LNCAP (cell line): ENCODE data around the gene CD99L2.

Experiments
- TF ChIP-seq, protein P1 (sequence below): fragments of 450-650 bp; IDR thresholded peaks from 2 replicates; pipeline ENCODE4 v1.5.1; 2017; ENCODE audit warnings: mild to moderate bottlenecking

The CD99L2 gene

DNA sequence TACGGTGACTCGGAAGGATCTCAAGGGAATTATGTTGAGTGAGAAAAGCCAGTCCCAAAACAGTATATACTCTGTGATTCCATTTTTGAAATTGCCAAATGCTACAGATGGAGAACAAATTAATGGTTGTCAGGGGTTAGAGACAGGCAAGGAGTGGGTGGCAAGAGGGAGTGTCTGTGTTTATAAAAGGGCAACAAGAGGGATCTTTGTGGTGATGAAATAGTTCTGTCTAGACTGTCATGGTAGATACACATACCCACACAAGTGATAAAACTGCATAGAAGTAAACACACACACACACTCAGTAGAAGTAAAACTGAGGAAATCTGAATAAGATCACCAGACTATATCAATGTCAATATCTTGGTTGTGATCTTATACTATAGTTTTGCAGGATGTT is 92.7 kb downstream of the CD99L2 start:
- TF ChIP-seq, protein P1, sequence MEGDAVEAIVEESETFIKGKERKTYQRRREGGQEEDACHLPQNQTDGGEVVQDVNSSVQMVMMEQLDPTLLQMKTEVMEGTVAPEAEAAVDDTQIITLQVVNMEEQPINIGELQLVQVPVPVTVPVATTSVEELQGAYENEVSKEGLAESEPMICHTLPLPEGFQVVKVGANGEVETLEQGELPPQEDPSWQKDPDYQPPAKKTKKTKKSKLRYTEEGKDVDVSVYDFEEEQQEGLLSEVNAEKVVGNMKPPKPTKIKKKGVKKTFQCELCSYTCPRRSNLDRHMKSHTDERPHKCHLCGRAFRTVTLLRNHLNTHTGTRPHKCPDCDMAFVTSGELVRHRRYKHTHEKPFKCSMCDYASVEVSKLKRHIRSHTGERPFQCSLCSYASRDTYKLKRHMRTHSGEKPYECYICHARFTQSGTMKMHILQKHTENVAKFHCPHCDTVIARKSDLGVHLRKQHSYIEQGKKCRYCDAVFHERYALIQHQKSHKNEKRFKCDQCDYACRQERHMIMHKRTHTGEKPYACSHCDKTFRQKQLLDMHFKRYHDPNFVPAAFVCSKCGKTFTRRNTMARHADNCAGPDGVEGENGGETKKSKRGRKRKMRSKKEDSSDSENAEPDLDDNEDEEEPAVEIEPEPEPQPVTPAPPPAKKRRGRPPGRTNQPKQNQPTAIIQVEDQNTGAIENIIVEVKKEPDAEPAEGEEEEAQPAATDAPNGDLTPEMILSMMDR: no peak

DNA sequence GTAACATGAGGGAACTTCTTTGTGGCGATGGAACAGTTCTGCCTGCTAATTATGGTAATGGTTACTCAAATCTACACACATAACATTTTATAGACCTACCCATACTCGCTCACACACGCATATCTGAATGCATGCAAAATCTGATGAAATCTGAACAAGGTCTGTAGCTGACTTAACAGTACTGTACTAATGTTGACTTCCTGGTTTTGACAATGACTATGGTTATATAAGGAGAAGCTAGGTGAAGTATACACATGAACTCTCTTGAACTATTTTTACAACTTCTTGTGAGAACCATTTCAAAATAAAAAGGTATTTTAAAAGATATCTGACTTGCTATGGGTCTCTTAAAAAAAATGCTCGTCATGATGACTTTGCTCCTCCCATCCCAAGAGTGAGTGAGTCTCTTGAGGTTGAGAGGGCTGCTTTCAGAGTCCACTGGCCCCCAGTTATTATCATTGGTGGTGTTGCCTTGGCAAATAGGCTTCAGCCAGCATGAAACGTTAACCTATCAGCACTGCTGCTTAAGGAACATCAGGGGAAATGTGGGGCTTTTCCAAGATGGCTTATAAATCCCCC is 105.4 kb downstream of the CD99L2 start:
- TF ChIP-seq, protein P1: no peak

DNA sequence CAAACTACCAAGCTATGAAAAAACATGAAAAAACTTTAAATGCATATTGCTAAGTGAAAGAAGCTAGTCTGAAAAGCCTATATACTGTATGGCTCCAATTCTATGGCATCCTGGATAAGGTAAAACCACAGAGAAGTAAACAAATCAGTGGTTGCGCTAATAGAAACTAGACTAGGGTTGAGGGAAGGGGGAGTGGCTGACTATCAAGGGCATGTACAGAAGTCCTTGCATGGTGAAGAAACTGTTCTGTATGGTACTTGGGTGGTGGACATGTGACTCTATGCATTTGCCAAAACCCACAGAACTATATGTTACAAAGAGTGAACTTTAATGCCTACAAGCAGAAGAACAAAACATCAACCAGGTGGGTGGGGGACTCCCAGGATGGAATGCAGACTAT is 108.4 kb downstream of the CD99L2 start:
- TF ChIP-seq, protein P1: no peak

DNA sequence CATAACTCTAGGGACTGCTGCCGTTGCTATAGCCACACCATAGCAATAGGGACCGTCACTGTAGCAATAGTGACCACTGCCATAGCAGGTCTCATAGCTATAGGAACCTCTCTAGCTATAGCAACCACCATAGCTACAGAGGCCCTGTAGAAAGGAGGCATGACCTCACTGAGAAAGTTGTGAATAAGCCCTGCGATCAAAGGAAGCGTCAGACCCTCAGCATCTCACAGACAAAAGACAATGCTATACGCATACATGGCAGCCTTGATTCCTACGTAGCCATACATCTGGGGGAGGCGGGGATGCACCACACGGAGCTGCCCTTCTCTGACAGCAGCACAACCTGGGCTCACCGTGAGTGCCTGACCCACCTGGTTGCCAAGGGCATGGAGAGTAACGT is 116.8 kb downstream of the CD99L2 start:
- TF ChIP-seq, protein P1: no peak

DNA sequence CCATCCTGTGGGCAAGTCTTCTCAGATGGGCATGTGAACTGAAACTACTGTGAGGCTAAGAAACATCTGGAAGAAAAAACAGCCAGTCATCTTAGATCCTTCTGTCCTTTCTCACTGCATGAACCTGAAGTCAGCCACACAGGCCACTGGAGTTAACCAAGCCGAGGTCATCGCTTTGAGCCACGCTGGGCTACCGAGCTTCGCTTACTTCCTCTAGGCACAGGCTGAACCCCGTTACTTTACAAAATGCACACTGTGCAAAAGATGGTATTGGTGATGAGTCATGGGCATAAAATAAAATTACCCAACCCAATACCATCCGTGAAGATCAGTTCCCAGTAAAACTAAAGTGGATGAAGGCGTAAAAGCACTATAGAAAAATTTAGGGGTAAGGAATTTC is 119.1 kb downstream of the CD99L2 start:
- TF ChIP-seq, protein P1: no peak

DNA sequence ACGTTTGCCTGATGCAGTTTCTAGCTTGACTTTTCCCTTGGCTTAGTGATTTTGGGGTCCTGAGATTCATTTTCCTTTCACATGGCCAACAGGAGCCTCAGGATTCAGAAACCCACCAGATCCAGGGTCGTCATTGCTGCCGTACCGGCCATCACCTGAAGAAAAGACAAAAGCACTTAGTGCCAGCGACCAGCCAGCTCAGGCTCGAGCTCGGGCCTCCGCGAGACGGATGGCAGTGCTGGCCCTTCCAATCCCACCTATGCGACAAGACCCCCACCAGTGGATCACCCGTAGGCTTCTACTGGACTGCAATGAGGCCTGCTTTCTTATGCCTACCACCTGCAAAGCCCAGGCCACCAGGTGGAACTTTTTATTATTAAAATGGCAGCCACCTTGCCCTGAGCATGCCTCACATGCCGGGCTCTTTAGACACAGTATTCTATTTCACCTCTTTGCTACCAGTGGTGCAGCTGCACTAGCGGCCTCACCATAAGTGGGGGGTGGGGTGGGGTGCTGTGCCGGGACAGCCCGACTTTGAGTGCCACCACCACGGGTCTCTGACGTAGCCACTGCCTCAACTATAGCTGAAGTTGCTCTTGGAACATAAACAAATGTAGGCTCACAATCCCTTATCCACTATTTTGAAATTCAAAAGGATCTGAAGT is 121.0 kb downstream of the CD99L2 start:
- TF ChIP-seq, protein P1: no peak

DNA sequence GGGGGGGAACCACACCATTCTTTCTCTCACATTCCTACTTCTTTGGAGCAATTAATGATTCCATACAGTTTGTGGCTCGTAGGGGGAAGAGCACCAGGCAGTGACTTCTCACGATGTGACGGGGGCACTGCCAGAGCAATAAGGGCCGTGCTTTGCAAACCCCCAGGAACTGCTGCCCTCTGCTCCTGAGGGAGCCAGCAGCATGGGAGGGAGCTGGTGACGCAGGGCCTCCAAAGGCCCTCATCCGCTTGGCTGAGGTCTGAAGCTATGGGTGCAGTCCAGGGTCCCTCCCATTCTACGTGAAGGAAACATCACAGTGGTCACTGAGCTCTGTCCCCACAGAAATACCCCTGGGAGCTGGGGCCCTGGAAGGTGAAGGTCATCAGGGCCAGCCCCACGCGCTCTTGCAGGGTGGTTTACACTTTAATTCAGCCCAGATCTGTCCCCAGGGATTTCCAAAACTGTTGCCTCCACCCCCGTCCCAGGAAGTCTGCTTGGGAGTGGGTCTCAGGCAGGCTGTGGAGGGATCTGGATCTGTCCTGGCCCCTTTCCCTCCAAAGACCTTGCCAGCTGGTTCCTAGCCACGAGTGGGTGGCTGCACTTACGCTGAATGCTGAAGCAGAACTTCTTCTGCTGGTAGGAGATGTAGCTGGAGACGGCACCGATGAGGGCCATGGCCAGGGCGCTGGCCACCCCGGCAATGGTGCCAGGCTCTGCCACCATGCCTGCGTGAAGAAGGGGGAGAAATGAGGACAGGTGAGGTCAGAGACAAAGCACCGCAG is 122.7 kb downstream of the CD99L2 start:
- TF ChIP-seq, protein P1: no peak
